Stimulated activated CD4-positive, alpha-beta T cell treated with anti-CD3 and anti-CD28 coated beads, TNF-alpha, amount 100 ng/mL, for 48 hours (primary cell): ENCODE data around the gene LVRN.

ENCODE experiments used
- DNase-seq, 3 donors: peaks; one replicate each; pipeline ENCODE4 v3.0.0-alpha.2; 2020; ENCODE audit warnings: low read depth in 3 of 3

LVRN gene

GRCh38 chr5:115956957-115957356 lies 5.3 kb upstream of the LVRN start:
- no peak for DNase-seq

GRCh38 chr5:115961381-115962238 lies 665 bp upstream of the LVRN start:
- DNase-seq, result no peak

- DNase-seq, result no peak
These were observed 509 bp downstream of the LVRN start for GRCh38 chr5:115962565-115963402.

- DNase-seq, result no peak
These were observed 1.3 kb downstream of the LVRN start for GRCh38 chr5:115963566-115963965.

- no peak for DNase-seq
These were observed 6.5 kb downstream of the LVRN start for GRCh38 chr5:115968770-115969169.

GRCh38 chr5:115977096-115977495 lies 14.8 kb downstream of the LVRN start:
- DNase-seq, result no peak

GRCh38 chr5:115977988-115978387 lies 15.7 kb downstream of the LVRN start:
- no peak for DNase-seq

GRCh38 chr5:115978779-115979178 lies 16.5 kb downstream of the LVRN start:
- no peak for DNase-seq

GRCh38 chr5:115979201-115980041 lies 17.1 kb downstream of the LVRN start:
- no peak for DNase-seq

- DNase-seq, result no peak
These were observed 21.2 kb downstream of the LVRN start for GRCh38 chr5:115983519-115983918.

GRCh38 chr5:115985802-115986757 lies 23.8 kb downstream of the LVRN start:
- DNase-seq, result no peak

- DNase-seq, result no peak
These were observed 25.7 kb downstream of the LVRN start for GRCh38 chr5:115988002-115988401.

- no peak for DNase-seq
These were observed 30.6 kb downstream of the LVRN start for GRCh38 chr5:115992848-115993350.

- no peak for DNase-seq
These were observed 33.1 kb downstream of the LVRN start for GRCh38 chr5:115995351-115995750.

- DNase-seq, result no peak
These were observed 40.0 kb downstream of the LVRN start for GRCh38 chr5:116002116-116002906.

GRCh38 chr5:116004248-116004647 lies 42.0 kb downstream of the LVRN start:
- DNase-seq, result no peak

- DNase-seq, result no peak
These were observed 47.5 kb downstream of the LVRN start for GRCh38 chr5:116009806-116010205.

GRCh38 chr5:116011046-116011445 lies 48.8 kb downstream of the LVRN start:
- DNase-seq, result no peak

GRCh38 chr5:116013207-116013785 lies 51.0 kb downstream of the LVRN start:
- DNase-seq, result no peak
